Measurements from ENCODE around the gene ACTR2.
"Not testable (repeated sequence)": the region's sequence is repeated elsewhere in the genome, so short reads cannot be mapped to it uniquely, and the experiment has no call there.

Gene ACTR2

DNA sequence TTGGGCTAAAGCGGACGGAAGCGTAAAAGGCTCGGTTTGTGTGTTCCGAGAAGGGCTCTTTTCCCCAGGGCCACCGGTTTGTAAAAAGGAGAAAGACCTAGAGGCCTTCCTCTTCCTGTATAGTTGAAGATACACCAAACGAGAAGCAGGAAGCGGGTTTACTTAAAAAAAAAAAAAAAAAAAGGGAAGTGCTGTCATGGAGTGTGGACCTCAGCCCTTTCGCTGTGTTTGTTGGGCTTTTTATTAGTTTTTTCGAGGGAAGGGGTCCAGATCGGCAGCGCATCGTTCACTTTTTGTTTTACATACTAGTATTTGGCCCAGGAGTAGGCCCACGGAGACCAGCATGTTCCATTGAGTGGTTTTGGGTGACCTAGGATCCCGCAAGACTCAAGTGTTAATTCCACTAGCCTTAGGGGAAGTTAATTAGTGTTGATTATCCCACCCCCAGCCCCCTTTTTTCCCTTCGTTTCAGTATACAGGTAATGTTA lies 676 bp downstream of the ACTR2 start:
- in situ Hi-C loops (cut with MboI; ENCODE audit: low sequenced_read_pairs), result no loop called here

DNA sequence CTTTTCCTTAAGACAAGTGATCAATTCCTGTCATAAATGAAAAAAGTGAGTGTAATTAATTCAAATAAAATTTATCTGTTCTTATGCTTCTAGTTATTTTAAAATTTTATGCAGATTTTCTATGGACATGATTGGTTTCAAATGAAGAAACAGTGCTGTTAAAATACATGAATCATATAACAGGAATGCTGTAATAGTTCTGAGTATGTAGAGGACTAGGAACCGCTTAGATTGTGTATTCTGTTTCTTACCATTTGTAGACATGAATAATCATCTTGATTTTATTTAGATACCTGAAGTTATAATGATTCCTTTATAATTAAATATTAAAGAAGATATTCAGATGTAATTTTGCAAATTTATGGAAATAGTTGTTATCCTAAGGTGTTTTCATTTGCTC lies 3.5 kb downstream of the ACTR2 start:
- in situ Hi-C loops (cut with MboI; ENCODE audit: low sequenced_read_pairs), result no loop called here

DNA sequence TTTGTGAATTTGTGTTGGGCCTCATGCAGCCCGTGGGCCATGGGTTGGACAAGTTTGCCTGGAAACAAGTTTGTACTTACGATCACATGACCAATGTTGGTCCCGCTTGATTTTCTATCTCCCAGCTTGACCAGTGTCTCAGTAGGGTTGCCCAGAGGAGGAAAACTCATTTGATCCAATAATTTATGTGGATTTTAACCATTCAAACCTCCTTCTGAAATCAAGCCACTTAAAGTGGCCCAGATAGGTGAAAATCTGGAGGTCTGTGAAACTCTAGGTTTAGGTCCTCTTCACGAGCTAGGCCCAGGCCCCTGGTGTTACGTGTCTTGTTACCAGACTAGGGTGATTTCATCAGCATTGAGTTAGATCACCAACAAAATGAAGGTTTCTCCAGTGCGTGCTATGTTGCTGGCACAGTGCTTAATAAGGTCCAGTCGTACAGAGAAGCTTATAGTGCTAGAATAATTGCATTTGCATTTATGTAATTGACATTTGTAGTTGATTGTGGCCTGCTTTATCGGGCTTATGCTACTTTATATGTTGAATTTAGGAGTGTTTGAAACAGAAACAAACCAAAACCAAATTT lies 4.4 kb downstream of the ACTR2 start:
- in situ Hi-C loops (cut with MboI; ENCODE audit: low sequenced_read_pairs), result no loop called here

DNA sequence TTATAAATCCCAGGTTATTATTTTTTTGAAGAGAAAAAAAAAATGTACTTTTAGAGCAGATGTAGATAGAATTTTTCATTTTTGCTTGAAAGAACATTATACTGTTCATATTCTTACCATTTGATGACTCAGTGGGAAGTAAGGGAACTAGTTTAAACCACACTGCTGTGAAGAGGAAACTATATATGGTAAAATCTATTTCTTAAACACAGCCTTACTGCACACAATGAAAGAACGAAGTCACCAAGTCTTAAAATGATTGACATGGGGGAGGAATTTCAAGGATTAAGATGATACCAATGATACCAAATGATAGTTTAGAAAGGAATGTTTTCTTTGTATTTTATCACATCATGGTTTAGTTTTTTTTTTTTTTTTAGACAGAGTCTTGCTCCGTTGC lies 5.0 kb downstream of the ACTR2 start:
- in situ Hi-C loops (cut with MboI; ENCODE audit: low sequenced_read_pairs), result no loop called here

DNA sequence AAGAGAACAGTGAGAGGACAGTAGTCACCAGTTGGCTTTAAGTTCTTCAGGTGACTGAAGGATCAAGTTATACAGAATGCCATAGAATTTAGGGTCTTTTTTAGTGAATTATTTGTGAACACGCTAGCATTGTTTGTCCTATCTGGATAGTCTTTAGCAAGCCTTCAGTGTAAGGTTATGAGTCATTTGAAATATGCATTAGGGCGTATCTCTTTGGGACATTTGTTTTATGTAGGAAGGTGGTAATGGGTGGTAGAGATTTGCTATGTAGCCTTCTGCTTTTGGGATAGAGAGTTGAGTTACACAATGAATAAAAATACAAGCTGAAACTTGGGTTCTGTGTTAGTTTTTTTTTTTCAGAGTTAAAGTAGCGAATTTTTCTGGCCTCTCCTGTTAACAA lies 13.0 kb downstream of the ACTR2 start:
- in situ Hi-C loops (cut with MboI; ENCODE audit: low sequenced_read_pairs), result no loop called here

DNA sequence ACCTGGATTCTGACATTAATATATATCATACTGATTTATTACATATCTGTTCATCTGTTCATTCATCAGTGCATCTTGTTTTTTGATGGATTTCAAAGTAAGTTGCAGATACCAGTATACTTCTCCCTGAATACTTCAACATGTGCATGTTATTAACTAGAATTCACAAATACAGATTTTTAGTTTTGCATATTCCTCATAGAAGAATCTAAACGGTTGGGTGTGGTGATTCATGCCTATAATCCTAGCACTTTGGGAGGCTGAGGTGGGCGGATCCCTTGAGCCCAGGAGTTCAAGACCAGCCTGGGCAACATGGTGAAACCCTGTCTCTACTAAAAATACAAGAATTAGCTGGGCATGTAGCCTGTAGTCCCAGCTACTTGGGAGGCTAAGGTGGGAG lies 16.8 kb downstream of the ACTR2 start:
- in situ Hi-C loops (cut with MboI; ENCODE audit: low sequenced_read_pairs), result not testable (repeated sequence)

DNA sequence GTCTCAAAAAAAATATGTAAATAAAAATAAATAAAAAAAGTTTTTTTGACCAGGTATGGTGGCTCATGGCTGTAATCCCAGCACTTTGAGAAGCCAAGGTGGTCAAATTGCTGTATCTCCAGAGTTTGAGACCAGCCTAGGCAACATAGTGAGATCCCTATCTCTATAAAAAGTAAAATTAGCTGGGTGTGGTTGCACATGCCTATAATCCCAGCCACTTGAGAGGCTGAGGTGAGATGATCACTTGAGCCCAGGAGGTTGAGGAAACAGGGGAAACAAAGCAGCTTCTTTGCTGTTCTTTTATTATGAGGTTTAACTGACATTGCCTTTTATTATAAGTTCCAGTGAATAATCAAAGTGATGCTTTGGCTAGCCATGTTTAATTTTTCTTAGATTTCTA lies 25.0 kb downstream of the ACTR2 start:
- in situ Hi-C loops (cut with MboI; ENCODE audit: low sequenced_read_pairs), result no loop called here

DNA sequence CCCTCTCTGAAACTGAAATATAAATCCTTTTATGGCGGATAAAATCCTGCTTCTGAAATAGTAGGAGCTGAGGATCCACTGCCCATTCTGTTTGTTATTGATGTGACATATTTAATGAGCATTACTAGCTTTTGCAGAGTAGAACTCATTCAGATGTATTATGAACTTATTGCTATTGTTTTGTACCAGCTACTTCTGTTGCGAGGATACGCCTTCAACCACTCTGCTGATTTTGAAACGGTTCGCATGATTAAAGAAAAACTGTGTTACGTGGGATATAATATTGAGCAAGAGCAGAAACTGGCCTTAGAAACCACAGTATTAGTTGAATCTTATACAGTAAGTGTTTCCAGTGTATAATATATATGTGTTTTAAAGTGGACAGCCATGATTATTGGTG lies 27.7 kb downstream of the ACTR2 start:
- in situ Hi-C loops (cut with MboI; ENCODE audit: low sequenced_read_pairs), result no loop called here

DNA sequence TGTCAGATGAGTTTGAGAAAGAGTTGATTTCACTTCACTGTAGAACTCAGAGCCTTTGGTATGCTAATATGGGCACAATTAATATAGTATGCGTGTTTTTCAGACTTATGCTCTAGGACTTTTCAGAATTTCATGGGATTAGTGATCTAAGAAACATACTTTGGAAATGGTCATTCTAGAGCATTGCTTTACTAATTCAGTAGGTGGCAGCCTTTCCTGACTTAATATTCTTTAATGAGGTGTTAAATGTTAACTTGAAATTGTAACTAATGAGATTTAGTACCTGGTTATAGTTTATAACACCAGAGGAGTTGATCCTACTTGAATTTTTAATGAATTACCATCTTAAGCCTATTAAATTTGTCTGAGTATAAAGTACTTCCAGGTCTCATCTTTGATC lies 28.4 kb downstream of the ACTR2 start:
- in situ Hi-C loops (cut with MboI; ENCODE audit: low sequenced_read_pairs), result no loop called here

DNA sequence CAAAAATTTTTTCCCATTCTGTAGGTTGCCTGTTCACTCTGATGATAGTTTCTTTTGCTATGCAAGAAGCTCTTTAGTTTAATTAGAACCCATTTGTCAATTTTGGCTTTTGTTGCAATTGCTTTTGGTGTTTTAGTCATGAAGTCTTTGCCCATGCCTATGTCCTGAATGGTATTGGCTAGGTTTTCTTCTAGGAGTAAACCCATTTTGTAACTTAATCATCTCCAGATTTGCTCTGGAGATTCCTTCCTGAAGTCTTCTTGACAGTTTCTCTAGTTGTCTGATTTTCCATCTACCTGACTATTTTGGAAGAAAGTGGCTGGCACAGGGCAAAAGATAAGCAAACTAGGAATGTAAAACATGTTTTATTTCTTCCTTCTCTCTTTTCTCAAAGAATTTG lies 30.2 kb downstream of the ACTR2 start:
- in situ Hi-C loops (cut with MboI; ENCODE audit: low sequenced_read_pairs), result not testable (repeated sequence)

DNA sequence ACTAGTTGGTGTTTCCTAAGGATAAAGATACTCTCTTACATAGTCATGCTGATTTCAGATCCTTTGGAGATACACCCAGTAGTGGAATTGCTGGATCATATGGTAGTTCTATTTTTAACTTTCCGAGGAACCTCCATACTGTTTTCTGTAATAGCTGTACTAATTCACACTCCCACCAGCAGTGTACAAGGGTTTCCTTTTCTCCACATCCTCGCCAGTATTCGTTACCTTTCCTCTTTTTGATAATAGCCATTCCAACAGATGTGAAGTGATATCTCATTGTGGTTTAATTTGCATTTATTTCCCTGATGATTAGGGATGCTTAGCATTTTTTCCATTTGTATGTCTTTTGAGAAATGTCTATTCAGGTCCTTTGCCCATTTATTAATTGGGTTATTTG lies 34.0 kb downstream of the ACTR2 start:
- in situ Hi-C loops (cut with MboI; ENCODE audit: low sequenced_read_pairs), result loop anchor here (10.0 kb wide), 1 partner anchor 283 kb away; no protein-coding TSS in a partner anchor

DNA sequence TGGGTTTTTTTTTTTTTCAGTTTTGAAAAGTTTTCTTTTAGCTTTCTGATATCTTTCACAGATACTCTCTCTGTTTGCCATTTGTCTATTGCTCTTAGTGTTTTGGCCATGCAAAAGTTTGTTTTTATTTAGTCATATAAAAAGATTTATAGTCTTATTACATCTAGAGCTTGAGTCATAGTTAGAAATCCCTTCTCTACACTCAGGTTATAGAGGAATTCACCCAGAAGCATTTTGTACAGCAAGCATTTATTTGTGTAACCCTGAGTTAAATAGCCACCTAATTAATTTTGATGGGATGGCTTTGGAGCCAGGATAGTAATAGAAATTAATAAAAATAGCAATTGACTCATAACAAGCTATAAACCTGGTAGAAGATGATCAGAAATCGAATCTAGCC lies 35.6 kb downstream of the ACTR2 start:
- in situ Hi-C loops (cut with MboI; ENCODE audit: low sequenced_read_pairs), result loop anchor here (10.0 kb wide), 1 partner anchor 282 kb away; no protein-coding TSS in a partner anchor

DNA sequence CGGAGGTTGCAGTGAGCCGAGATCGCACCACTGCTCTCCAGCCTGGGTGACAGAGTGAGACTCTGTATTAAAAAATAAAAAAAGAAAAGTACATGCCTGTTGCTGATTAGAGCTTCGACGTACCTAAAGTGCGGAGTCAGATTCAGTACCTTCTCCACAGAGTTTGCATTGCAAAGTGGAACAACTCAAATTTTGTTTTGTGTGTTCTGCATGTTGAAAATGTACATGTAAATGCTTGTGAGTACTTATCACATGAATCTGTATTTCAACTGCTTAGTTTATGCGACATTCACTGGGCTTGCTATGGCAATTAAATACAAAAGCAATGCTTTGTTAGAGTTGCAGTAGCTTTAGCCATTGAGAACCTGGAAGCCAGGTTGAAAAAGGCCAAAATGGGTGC lies 36.4 kb downstream of the ACTR2 start:
- in situ Hi-C loops (cut with MboI; ENCODE audit: low sequenced_read_pairs), result loop anchor here (10.0 kb wide), 1 partner anchor 281 kb away; no protein-coding TSS in a partner anchor

DNA sequence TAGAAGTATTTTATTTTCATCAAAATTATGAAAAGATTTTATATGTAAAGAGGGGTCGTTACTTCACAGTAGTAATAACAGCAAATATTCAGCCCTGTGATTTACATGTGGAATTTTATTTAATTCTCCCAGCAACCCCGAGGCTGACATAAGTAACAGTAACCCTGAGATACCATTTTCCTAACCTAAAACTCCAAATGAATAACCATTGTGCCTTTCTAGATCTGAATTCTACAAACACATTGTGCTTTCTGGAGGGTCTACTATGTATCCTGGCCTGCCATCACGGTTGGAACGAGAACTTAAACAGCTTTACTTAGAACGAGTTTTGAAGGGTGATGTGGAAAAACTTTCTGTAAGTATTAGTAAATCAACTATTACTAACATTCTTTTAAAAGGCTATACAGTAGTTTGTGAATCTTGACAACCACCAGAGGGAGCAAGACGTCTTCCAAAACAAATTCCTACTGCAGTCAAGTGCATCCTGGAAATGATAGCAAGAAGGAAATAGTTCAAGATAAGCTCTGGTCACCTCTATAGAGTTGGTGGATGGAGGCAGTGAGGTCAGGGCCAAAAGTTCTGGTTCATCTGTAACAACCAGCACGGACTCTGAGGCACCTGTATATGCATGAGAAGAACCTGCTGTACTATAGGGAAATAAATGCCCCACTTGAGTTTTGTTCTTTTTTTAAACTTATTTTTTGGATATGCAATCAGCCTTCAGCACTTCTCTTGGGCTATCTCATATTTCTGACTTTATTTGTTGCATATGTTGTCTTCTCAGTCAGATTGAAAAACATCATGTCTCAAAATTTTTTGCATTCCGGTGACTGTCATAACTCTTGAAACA lies 37.4 kb downstream of the ACTR2 start:
- in situ Hi-C loops (cut with MboI; ENCODE audit: low sequenced_read_pairs), result loop anchor here (10.0 kb wide), 1 partner anchor 280 kb away; no protein-coding TSS in a partner anchor

DNA sequence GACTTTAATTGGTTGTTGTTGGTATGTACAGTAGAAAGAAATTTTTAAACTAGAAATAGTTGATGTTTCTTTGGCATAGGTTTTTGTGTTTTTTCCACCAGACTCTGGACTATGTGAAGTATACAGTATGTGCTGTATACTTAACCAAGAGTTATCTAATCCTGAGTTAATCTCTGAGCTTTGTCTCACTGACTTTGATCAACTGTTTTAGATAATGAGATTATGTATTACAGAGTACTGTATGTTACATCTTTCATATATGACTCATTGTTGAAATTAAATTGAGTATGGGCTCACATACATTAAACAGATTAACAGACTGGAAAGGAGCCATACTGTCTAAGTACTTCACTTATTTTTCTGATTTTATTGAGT lies 38.0 kb downstream of the ACTR2 start:
- in situ Hi-C loops (cut with MboI; ENCODE audit: low sequenced_read_pairs), result loop anchor here (10.0 kb wide), 1 partner anchor 279 kb away; no protein-coding TSS in a partner anchor

DNA sequence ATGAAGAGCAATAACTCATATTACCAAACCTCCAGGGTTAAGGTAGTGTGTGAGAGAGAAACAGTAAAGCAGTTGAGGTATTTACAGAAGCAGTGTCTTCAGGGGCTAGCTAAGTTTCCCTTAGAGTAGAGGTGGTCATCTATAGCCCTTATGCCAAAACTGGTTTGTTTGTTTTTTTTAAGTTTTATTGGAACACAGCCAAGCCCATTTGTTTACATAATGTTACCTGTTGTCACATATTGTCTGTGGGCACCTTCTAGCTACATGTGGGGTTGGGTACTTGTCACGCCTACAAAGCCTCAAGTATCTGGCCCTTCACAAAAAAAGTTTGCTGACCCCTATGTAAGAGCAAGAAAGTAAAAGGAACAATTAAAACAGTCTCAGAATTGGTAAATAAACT lies 39.4 kb downstream of the ACTR2 start:
- in situ Hi-C loops (cut with MboI; ENCODE audit: low sequenced_read_pairs), result loop anchor here (10.0 kb wide), 1 partner anchor 278 kb away; no protein-coding TSS in a partner anchor

DNA sequence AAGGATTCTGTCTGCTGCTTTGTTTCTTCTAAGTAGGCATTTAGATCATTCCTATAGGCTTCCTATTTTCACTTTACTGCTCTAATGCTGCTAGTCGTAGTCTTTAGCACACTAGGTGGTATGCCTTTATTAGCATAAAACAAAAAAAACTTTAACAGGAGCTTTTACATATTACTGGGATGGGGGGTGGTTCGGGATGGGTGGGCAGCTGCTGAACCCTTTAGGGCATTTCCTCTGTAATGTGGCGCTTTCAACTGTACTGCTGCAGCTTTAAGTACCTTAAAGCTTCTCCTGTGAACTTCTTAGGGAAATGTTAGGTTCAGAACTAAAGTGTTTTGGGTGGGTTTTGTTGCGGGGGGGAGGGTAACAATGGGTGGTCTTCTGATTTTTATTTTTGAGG lies 41.3 kb downstream of the ACTR2 start:
- in situ Hi-C loops (cut with MboI; ENCODE audit: low sequenced_read_pairs), result loop anchor here (10.0 kb wide), 1 partner anchor 276 kb away; no protein-coding TSS in a partner anchor

DNA sequence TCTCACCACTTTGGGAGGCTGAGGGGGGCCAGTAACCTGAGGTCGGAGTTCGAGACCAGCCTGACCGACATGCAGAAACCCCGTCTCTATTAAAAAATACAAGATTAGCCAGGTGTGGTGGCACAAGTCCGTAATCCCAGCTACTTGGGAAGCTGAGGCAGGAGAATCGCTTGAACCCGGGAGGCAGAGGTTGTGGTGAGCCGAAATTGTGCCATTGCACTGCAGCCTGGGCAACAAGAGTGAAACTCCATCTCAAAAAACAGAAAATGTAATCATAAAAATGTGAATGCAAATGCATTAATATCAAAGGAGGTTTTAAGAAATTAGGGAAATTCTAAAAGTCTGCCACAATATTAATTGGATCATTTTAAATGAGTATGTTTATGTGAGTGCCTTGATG lies 45.7 kb downstream of the ACTR2 start:
- in situ Hi-C loops (cut with MboI; ENCODE audit: low sequenced_read_pairs), result no loop called here

DNA sequence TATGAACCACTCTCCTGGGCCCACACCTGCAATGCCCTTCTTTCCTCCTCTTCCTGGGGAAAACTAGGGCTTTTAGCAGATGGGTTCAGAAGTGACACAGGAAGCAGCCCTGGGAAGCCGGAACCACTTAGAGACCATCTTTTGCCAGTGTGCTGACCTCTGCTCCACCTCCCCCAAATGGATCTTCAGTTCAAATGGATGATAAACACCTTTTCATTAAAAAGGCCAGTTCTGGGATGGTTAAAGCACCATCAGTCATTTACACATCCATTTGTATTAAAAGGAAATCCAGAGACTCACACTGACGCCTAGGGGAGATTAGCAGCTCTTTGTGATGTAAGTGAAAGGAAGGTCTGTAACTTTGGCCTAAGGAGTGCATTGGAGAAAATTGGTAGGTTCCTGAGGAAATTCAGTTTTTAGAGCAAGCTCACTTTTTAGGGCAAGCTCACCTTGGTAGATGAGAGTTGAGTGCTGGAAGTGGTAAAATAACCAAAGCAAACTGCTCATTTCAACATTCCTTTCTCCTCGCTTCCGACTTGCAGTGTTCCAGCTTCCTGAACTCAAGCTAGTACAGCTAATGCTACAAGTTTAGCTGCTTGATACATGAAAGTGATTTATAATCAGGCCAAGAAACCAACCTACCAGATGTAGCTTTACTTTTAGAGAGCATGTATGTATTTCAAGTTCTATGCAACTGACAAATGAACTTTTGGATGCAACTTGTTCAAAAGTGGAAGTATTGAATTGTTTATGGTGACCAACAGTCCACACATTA lies 47.7 kb downstream of the ACTR2 start:
- in situ Hi-C loops (cut with MboI; ENCODE audit: low sequenced_read_pairs), result no loop called here

DNA sequence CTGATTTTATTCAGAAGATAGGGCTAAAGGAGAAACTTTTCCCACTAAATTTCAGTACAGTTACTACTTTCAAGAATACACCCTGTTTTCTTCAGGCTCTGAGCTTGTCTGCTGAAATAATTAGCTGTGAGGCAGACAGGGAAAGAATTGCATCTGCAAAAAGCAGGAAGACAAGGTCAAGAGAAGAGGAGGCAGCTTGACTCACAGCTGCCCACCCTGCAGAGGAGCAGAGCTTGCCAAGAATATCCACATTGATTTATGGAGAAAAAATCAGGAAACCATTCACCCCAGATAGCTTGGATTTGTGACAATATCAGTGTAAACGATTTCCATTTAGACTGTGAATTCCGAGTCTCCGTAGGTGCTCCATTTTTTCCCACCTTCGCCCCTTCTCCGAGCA lies 49.0 kb downstream of the ACTR2 start:
- in situ Hi-C loops (cut with MboI; ENCODE audit: low sequenced_read_pairs), result no loop called here

DNA sequence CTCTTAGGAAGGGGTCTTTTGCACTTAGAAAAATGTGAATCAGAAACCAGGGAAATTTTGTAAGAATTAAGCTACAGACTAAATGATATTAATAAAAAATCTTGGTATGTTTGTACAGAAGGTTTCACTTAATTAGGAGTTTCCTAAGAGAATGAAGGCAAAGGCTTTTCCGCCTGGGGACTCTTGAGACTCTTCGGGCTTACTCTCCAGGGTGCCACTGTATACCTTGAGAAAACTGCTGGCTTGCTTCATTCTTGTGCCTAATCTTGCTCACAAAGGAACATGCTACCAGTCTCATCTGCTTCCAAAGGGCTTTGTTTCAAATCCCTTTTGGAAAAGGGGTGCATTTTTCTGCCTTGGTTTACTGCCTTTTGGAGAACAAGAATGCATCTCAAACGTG lies 49.5 kb downstream of the ACTR2 start:
- in situ Hi-C loops (cut with MboI; ENCODE audit: low sequenced_read_pairs), result no loop called here

Data from HL-60/S4 (cell line).